Hippocampal formation (tissue), 2 donors: ENCODE results near the gene H2AZ1.

Source experiments
- DNase-seq, 2 donors: peaks; one replicate each; lab custom pipeline; 2025; lab: John Stamatoyannopoulos, UW

The H2AZ1 gene

GRCh38 chr4:99946356-99947189 lies 3.5 kb downstream of the H2AZ1 start, which contains the start of gene DNAJB14:
DNAJB14 (minus strand) TSS chr4:99946618; CDS start chr4:99946571, 47 bp downstream.
- peak; percentile 50 to 69 for DNase-seq

GRCh38 chr4:99945718-99946355 lies 4.2 kb downstream of the H2AZ1 start:
- peak in 1 of 2 donors; percentile 18 for DNase-seq

- no peak for DNase-seq
Observed at GRCh38 chr4:99943904-99944437, 6.1 kb downstream of the H2AZ1 start.

GRCh38 chr4:99938243-99938753 lies 11.8 kb downstream of the H2AZ1 start:
- DNase-seq: no peak

- no peak for DNase-seq
Observed at GRCh38 chr4:99934891-99935290, 15.2 kb downstream of the H2AZ1 start.

GRCh38 chr4:99927566-99927965 lies 22.5 kb downstream of the H2AZ1 start:
- no peak for DNase-seq

GRCh38 chr4:99921174-99921573 lies 28.9 kb downstream of the H2AZ1 start:
- DNase-seq: no peak

- no peak for DNase-seq
Observed at GRCh38 chr4:99918656-99919055, 31.4 kb downstream of the H2AZ1 start.

GRCh38 chr4:99917575-99917974 lies 32.5 kb downstream of the H2AZ1 start:
- DNase-seq: no peak

- no peak for DNase-seq
Observed at GRCh38 chr4:99915449-99915848, 34.6 kb downstream of the H2AZ1 start.
